ENCODE results near the gene OTUB1. TPM values are rescaled to one million over a fixed set of nuclear protein-coding genes. Genes with fewer than 3 reads are reported as not detected.
"Not testable (repeated sequence)": the region's sequence is repeated elsewhere in the genome, so short reads cannot be mapped to it uniquely, and the experiment has no call there.

Gene OTUB1
- total RNA-seq (2014; rRNA removed; shearing (Covaris generic)): 48.9 and 69.0 TPM in 2 replicates

- DNase-seq (ENCODE audit: low spot score): peak; percentile 87
Measured at GRCh38 chr11:63986156-63986931, at the start of gene OTUB1. Gene OTUB1 (plus strand): TSS chr11:63986438. CDS start chr11:63986457, 19 bp downstream.

- no peak for DNase-seq (ENCODE audit: low spot score)
Measured at GRCh38 chr11:63937713-63938478, 48.3 kb upstream of the OTUB1 start.

- peak; percentile 95 for DNase-seq (ENCODE audit: low spot score)
Measured at GRCh38 chr11:63938479-63939396, 47.5 kb upstream of the OTUB1 start, which contains the start of gene NAA40. Gene NAA40 (plus strand): TSS chr11:63939002. CDS start chr11:63939097, 95 bp downstream.

- DNase-seq (ENCODE audit: low spot score): no peak
Measured at GRCh38 chr11:63939397-63939891, 46.8 kb upstream of the OTUB1 start.

GRCh38 chr11:63940786-63941185, 45.5 kb upstream of the OTUB1 start:
- DNase-seq (ENCODE audit: low spot score): no peak

GRCh38 chr11:63941901-63942300, 44.3 kb upstream of the OTUB1 start:
- DNase-seq (ENCODE audit: low spot score): no peak

- DNase-seq (ENCODE audit: low spot score): no peak
Measured at GRCh38 chr11:63942803-63943202, 43.4 kb upstream of the OTUB1 start.

GRCh38 chr11:63944987-63945386, 41.3 kb upstream of the OTUB1 start:
- DNase-seq (ENCODE audit: low spot score): no peak

GRCh38 chr11:63945477-63946163, 40.6 kb upstream of the OTUB1 start:
- DNase-seq (ENCODE audit: low spot score): peak; percentile 63

- no peak for DNase-seq (ENCODE audit: low spot score)
Measured at GRCh38 chr11:63951779-63952536, 34.3 kb upstream of the OTUB1 start.

GRCh38 chr11:63952570-63952969, 33.7 kb upstream of the OTUB1 start:
- DNase-seq (ENCODE audit: low spot score): no peak

GRCh38 chr11:63958008-63958407, 28.2 kb upstream of the OTUB1 start:
- DNase-seq (ENCODE audit: low spot score): no peak

- DNase-seq (ENCODE audit: low spot score): no peak
Measured at GRCh38 chr11:63961608-63962412, 24.4 kb upstream of the OTUB1 start.

GRCh38 chr11:63963895-63964294, 22.3 kb upstream of the OTUB1 start:
- not testable (repeated sequence) for DNase-seq (ENCODE audit: low spot score)

- DNase-seq (ENCODE audit: low spot score): no peak
Measured at GRCh38 chr11:63966444-63966843, 19.8 kb upstream of the OTUB1 start.

- DNase-seq (ENCODE audit: low spot score): no peak
Measured at GRCh38 chr11:63969461-63969860, 16.8 kb upstream of the OTUB1 start.

- DNase-seq (ENCODE audit: low spot score): no peak
Measured at GRCh38 chr11:63970902-63971301, 15.3 kb upstream of the OTUB1 start.

GRCh38 chr11:63973912-63974258, 12.4 kb upstream of the OTUB1 start:
- DNase-seq (ENCODE audit: low spot score): not testable (repeated sequence)

Data from H4 (cell line).